ENCODE results near the gene SPOCK3. TPM values are rescaled to one million over a fixed set of nuclear protein-coding genes. Genes with fewer than 3 reads are reported as not detected.

SPOCK3 gene
- total and polyA plus RNA-seq, 3 donors from 2014 or later, result 0.16 to 1.5 (median 0.68) TPM

DNA sequence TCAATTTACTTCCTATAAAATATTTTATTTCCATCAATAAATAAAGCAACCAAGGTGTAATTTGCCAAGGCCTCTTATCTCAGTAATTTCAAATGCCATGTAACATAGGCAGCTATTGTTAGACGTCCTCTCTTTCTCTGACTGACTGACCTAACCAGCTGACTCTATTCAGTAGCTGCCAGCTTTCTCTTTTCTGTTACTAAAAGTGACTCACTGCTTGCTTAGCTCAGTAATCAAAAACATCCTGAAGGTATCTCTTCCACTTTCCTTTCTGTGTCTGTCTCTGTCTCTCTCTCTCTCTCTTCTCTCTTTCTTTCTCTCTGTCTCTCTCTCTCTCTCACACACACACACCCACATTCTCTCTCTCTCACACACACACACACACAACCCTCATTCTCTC is 134.2 kb downstream of the SPOCK3 start:
- H3K27me3 ChIP-seq, result no peaks in the 10 kb centered on the region
- no peak for DNase-seq
- H3K27ac ChIP-seq, result no peak overlapping the region
- TF ChIP-seq, protein P1, sequence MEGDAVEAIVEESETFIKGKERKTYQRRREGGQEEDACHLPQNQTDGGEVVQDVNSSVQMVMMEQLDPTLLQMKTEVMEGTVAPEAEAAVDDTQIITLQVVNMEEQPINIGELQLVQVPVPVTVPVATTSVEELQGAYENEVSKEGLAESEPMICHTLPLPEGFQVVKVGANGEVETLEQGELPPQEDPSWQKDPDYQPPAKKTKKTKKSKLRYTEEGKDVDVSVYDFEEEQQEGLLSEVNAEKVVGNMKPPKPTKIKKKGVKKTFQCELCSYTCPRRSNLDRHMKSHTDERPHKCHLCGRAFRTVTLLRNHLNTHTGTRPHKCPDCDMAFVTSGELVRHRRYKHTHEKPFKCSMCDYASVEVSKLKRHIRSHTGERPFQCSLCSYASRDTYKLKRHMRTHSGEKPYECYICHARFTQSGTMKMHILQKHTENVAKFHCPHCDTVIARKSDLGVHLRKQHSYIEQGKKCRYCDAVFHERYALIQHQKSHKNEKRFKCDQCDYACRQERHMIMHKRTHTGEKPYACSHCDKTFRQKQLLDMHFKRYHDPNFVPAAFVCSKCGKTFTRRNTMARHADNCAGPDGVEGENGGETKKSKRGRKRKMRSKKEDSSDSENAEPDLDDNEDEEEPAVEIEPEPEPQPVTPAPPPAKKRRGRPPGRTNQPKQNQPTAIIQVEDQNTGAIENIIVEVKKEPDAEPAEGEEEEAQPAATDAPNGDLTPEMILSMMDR (IDR thresholded peaks at IDR 0.05), result no peak
- no peak for TF ChIP-seq POLR2A (IDR thresholded peaks at IDR 0.05)
- H3K4me3 ChIP-seq, result no peak overlapping the region
- H3K9me3 ChIP-seq, result no peaks in the 10 kb centered on the region
- no peaks in the 10 kb centered on the region for H3K36me3 ChIP-seq (ENCODE audit: low read depth, missing control alignments)
- intact Hi-C loops (cut with DNase I; ENCODE audit: low total_unique reads), result no loop called here
- H3K4me1 ChIP-seq, result no peaks in the 10 kb centered on the region
- 24 to 33% methylated on average over 1 of the region's 1 CpG for WGBS, 2 donors

DNA sequence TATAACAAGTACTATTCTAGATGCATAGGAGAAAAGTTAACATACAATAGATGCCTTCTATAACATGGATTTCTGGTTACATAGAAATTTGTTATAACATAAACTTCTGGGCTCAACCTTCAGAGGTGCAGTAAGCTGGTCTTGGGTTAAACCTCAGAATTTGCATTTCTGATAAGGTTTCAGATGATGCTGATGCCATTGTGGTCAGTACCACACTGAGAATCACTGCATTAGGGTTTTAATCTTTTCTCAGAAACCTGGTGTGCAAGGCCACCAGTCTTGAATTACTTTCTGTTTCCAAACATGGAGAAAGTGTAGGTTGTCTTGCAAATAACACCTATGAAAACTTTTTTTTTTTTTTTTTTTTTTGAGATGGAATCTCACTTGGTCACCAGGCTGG is 146.2 kb downstream of the SPOCK3 start:
- Histone ChIP-seq H3K27me3 (no peaks in the 10 kb centered on the region), H3K36me3 (ENCODE audit: low read depth, missing control alignments) (no peaks in the 10 kb centered on the region), H3K9me3 (no peaks in the 10 kb centered on the region), H3K27ac (no peak overlapping the region), H3K4me3 (no peak overlapping the region), H3K4me1 (no peaks in the 10 kb centered on the region)
- intact Hi-C loops (cut with DNase I; ENCODE audit: low total_unique reads), result no loop called here
- no peak for DNase-seq
- TF ChIP-seq, protein P1 (IDR thresholded peaks at IDR 0.05), result no peak
- TF ChIP-seq POLR2A (IDR thresholded peaks at IDR 0.05), result no peak

DNA sequence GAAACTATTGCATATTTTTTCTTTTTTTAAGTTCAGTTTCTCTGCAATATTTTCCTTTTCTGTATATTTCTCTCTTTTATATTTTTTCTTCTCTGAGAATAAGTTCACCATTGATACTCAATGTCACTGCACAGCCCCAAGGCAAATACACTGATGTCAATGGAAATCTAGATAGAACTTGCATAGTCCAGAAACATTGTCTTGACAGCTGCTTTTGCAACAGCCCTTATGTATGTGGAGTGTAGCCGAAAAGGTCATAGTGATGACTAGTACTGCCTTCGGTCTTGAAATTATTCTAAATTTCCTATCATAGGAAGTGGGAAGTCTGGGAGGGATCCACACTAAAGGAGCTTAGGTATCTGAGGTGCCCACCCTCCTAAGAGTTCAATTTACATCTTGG is 150.0 kb downstream of the SPOCK3 start:
- H3K36me3 ChIP-seq (ENCODE audit: low read depth, missing control alignments), result no peaks in the 10 kb centered on the region

DNA sequence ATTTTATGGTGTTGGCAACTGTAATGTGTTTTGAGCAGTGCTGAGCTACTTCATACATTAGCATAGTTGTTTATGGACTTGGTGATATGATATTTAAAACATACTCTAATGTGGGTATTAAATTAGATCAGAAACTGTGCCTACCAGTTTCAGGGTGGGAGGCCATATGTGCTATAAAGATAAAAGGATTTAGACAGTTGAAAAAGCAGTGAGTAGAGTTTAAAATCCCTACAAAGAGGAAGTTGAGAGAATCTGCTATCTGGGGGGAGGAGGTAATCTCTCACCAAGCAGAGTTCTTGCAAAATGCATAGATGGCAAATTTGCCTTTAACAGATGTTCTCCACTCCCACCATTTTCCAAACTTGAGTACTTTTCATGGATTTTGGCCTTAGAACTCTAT is 154.5 kb downstream of the SPOCK3 start:
- Histone ChIP-seq H3K4me3 (no peak overlapping the region), H3K27me3 (no peaks in the 10 kb centered on the region), H3K36me3 (ENCODE audit: low read depth, missing control alignments) (no peaks in the 10 kb centered on the region), H3K27ac (no peak overlapping the region), H3K4me1 (no peaks in the 10 kb centered on the region), H3K9me3 (no peaks in the 10 kb centered on the region)
- TF ChIP-seq POLR2A (IDR thresholded peaks at IDR 0.05), result no peak
- TF ChIP-seq, protein P1 (IDR thresholded peaks at IDR 0.05), result no peak
- DNase-seq, result no peak
- intact Hi-C loops (cut with DNase I; ENCODE audit: low total_unique reads), result no loop called here

More for the DNA sequence above, 150.0 kb downstream of the SPOCK3 start:
- WGBS, 2 donors, result 87 to 93% methylated on average over 2 of the region's 2 CpGs
- H3K4me3 ChIP-seq, result no peak overlapping the region
- no peak overlapping the region for H3K27ac ChIP-seq
- DNase-seq, result no peak
- no peaks in the 10 kb centered on the region for H3K27me3 ChIP-seq
- H3K4me1 ChIP-seq, result no peaks in the 10 kb centered on the region
- H3K9me3 ChIP-seq, result no peaks in the 10 kb centered on the region
- intact Hi-C loops (cut with DNase I; ENCODE audit: low total_unique reads), result no loop called here
- TF ChIP-seq, protein P1 (IDR thresholded peaks at IDR 0.05), result no peak
- no peak for TF ChIP-seq POLR2A (IDR thresholded peaks at IDR 0.05)

DNA sequence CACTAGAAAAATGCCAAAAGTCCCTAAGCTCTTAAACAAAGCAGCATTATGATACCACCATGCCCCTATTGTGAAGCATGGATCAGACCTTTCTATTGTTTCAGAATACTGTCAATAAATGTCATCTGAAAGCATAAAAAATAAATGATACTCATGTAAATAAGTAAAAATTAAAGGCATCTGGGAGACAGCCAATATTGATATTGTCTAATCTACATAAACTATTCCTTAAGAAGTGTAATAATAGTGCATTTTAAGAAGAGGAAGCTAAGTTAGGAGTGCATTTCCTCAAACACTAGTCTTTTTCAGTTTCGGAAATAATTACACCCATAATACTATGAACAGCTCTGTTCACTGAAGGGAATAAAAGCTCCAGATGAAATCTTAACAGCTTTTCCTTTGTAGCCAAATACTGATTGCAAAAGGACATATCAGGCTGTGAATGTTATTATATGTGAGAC is 181.6 kb downstream of the SPOCK3 start:
- no peaks in the 10 kb centered on the region for H3K4me1 ChIP-seq
- intact Hi-C loops (cut with DNase I; ENCODE audit: low total_unique reads), result no loop called here
- H3K27me3 ChIP-seq, result no peaks in the 10 kb centered on the region
- no peak for DNase-seq
- TF ChIP-seq, protein P1 (IDR thresholded peaks at IDR 0.05), result no peak
- TF ChIP-seq POLR2A (IDR thresholded peaks at IDR 0.05), result no peak
- H3K27ac ChIP-seq, result no peak overlapping the region
- H3K9me3 ChIP-seq, result no peaks in the 10 kb centered on the region
- H3K4me3 ChIP-seq, result no peak overlapping the region
- no peaks in the 10 kb centered on the region for H3K36me3 ChIP-seq (ENCODE audit: low read depth, missing control alignments)
- WGBS, 2 donors, result 77 to 85% methylated on average over 1 of the region's 1 CpG
